ENCODE results near the gene ALPI. TPM values are rescaled to one million over a fixed set of nuclear protein-coding genes. Genes with fewer than 3 reads are reported as not detected.

ALPI gene
- total RNA-seq, 1 donor from 2014 or later, result not detected

DNA sequence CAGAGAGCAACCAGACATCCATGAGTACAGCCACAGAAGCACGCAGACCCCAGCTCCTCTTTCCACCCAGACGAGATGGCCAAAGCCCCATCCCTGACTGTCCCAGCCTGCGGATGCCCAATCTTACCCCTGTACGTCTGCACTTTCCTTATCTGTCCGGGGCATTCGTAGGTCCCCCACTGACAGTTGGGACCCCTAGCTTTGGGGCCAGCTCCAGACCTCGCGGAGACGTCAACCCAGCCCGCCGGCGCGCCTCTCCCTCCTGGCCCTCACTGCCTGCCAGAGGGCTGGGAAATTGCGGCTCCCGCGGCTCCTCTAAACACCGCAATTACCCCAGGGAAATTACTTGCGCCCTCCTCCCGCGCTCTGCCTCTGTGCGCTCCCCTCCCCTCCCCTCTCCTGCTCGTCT is 29.4 kb downstream of the ALPI start:
- no peak for DNase-seq

DNA sequence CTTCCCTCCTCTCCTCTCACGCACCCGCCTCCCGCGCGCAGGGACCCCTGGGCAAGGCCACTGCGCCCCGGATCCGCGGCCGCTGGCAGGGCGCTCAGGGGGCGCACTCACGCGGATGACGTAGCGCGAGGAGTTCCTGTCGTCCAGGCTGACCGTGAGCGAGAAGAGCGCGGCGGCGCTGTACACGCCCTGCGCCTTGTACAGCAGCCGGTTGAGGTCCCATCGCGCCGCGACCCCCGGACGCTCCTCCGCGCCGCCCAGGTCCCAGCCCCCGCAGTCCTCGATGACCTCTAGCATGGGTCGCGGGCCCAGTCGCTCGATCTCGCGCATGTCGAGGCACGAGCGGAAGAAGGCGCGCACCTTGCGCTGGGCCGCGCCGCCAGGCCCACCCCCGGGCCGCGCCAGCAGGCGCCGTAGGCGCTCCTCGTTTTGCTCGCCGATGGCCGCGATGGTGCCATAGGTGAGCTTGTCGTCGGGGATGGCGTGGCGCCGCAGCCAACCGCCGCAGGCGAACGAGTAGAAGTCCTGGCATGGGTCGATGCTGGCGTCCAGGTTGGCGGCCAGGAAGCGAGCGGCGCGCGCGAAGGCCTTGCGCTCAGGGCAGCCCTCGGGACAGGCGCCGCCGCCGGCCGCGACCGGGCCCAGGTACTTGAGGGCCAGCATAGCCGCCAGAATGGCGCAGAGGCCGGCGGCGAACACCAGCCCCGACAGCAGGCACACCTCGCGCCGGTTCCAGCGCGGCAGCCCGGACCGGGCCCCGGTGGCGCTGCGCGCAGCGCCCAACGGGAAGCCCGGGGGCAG is 30.0 kb downstream of the ALPI start:
- no peak for DNase-seq

DNA sequence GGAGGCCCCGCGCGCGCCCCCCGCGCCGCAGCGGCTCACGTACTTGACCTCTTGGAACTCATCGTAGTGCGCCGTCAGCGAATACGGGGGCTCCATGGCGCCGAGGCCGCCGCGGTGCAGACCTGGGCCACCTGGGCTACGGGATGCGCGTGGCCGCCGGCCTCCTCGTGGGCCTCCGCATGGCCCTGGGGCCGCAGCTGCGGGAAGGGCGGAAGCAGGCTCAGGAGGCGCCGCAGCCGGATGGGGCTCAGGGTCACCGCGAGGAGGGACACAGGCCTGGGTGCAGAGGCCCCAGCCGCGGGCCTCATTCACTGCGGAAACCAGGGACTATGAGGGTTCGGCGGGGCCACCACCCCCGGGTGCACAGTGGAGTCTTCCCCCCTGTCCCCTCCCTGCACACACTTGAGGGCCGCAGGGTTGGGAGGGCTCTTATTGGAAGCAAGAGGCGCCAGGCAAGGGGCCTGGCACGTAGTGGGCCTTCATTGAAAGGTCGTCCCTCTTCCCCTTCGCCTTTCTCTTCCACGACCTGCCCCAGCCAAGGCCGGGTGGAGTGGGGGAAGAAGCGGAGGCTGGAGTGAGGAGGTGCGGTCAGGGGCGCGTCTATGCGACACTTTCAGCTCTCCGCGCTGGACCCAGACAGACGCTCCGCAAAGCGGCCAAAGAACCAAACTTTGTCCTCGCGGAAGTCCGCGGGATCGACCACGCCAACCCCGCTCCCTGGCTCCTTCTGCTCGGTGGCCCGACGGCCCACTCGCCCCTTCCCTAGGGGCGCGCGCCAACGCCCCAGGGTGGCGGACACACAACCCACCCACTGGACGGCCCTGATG is 30.8 kb downstream of the ALPI start:
- no peak for DNase-seq

DNA sequence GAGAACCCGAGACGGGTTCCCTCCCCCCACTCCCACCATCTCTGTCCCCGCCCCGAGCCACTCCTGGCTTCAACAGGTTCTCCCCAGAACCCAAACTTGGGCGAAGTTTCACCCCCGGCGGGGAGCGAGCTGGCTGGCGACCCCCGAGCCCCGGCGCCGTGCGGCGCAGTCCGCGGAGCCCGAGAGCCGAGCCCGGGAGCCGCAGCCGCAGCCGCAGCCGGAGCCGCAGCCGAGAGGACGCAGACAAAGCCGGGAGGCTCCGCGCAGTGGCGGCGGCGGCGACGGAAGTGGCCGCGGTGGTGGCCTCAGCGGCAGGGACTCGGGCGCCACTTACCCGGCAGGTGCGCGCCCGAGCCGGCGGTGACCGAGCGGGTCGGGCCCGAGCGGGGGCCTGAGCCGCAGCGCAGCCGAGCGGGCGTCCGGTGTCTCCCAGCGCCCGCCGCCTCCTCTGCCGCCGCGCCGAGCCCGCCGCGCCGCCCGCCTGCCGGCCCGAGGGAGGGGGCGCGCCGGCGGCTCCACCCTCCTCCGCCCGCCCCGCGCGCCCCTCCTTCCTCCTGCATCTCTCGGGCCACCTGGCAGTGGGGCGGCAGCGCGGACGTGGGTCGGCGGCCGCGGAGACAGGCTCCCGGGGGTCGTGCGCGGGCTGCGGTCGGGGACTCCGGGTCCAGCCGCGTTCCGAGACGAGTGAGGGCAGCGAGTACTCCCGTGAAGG is 31.6 kb downstream of the ALPI start, which contains the start of gene ECEL1:
ECEL1 (minus strand) TSS at position 450 of the 712 bp plus-strand sequence. CDS start 1,181 bp downstream, outside the sequence.
- DNase-seq, result no peak

DNA sequence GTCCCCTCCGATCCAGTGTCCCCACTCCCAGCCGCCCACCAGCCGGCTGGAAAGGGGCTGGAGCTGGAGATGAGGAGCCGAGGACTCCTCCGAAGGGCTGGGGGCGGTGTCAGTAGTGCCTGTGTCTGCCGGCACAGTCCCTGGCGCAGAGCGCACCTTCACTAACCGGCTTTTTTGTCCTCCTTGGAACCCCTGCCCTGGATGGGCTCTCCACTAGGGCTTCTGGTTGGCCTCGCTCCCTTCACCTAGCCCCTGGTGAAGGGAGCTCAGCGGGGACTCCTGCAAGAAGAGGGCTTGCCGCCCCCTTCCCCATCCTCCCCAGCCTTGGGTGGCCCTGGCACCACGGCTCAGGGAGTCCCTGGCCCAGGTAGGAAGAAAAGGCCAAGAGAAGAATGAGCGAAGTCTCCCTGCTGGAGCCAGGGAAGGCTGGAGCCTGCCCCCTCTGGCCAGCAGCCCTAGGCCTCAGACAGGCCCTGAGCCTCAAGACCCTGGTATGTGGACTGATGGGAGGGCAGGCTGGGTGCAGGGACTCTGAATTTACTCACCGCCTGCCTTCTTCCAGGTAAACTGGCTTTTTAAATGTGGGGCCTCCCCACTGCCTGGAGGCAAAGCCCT is 32.3 kb downstream of the ALPI start:
- no peak for DNase-seq

DNA sequence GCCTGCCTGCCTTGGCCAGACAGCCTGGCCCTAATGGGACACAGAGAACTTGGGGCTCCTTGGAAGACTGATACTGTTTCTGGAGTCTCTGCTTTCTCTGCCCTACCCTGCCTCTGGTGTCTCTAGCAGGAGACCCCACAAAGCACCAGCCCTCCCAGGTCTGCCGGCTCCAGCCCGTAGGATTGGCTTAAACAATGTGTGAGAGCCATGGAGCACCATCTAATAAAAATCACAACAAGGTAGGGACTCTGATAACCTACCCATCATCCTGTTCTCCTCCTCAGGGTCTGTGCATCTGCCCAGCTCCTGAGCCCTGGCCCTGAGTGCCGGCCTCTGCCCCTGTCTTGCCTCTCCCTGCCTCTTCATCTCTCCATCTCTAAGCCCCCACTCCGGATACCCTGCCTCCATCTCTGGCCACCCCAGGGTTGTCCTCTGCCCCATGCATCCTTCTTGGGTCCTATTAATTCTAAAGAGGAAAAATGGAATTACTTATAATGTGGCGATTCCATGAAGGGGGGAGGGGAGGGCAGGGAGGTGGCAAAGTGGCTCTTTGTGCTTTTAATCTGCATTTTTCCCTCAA is 32.9 kb downstream of the ALPI start:
- DNase-seq, result no peak

DNA sequence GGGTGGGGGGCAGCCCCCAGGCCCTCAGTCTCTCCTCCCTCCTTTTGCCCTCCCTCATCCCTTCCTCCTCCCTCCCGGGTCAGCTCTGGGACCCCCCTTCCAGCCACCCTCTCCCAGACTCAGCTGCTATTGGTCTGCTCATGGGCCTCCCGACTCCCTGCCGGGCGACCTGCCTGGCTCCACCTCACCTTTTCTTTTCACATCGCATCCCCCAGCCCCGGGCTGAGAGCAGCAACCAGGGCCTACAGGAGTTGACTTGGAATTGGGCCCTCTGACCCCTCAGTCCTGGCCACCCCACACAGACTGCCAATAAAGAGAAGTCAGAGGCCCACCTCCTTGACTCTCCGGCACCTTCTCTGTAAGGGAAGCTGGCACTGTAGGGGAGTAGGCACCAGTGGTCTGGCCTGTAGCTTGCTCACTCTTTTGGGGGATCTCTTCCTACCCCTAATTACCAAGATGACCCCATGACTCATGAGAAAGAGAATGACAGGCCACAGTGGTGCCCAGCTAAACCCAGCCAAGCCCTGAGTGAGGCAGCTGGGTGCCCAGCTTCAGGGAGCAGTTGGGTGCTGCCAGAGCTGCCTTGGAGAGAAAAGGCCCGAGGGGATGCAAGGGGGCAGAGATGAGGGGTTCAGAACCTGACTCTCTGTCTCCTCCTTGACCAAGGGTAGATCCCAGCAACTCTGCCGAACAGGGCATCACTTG is 33.7 kb downstream of the ALPI start:
- no peak for DNase-seq

DNA sequence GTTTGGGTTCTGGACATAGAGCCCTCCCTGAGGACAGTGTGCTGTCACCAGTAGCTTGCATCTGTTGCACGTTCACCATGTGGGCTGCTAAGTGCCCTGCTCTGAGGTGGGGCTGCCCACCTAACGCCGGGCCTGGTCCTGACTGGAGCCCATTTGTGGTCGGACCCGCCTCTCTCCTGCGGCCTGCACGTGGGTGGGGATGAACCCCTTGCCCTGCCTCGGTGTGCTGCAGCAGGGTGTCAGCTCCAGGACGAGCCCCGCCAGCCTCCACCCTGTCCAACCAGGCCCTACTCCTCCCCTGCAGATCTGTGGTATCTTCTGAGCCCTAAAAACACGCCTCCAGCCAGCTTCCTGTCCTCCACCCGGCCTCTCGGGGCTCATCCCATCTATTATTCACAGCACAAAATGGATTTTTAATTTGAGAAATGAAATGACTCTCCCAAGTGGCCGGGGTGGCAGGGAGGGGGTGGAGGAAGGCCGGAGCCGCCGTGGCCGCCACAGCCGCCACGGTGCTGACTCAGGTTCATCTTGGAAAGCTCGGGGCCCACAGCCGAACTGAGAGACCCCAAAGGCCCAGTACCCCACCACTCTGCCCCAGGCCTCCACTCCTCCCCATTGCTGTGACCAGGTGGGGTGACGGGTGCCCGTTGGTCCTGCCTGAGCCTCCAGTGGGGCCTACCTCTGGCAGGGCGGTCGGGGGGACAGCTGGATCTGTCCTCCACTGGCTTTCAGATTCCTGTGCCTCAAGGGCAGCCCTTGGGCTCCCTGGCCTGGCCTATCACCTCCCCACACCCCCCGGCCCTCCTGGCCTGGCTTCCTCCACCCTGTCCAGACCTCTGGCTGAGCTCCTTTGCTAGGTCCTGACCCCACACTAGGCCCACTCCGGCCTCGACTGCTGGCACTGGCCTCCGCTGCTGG is 34.5 kb downstream of the ALPI start:
- no peak for DNase-seq

DNA sequence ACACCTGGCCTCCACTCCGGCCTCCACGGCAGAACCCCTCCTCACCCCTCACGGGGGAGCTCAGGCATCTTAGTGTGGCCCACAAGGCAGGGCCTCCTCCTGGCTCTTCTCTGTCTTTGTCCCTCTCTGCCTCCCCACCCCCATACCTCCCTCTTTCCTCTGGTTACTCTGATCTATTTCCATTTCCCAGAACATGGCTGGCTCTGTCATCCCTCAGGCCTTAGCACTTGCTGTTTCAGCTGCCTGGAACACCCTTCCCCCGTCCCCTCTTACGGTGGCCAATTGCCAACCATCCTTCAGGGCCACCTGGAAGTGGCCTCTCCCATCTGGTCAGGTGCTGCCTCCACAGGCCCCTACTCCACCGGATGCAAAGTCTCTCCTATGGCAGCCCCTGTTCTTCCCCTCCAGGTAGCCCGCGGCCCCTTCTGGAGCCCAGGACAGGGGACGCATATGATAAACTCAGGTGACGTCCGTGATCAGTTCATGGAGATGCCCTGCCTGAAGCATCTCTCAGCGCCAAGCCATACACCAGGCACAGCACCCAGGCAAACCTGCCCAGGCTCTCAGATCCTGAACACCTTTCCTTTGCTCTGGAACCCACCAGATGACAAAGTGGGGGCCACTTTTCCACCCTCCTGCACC is 35.3 kb downstream of the ALPI start:
- no peak for DNase-seq

DNA sequence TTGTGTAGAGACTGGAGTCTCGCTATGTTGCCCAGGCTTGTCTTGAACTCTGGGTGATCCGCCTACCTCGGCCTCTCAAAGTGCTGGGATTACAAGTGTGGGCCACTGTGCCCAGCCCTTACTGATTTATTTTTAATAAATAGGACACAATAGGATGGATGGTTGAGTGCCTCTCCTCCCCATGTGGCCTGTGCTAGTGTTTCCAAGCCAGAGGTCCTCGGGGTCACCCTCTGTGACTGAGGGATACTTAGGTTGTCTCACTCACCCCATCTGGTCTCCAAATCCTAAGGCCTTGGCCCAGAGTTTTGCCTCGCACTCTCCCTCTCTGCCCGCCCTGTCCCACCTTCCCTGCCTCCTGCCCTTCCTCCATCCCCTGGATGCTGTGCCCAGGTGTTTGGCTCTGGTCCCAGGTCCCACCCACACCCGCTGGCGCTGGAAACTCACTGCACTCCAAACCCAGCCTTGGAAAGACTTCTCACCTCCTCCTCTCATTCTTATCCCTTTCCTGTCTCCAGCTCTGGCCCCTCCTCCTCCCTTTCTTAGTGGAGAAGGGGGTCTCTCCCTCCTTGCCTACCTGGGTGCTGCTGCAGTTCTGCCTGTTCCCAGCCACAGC is 36.4 kb downstream of the ALPI start:
- no peak for DNase-seq

DNA sequence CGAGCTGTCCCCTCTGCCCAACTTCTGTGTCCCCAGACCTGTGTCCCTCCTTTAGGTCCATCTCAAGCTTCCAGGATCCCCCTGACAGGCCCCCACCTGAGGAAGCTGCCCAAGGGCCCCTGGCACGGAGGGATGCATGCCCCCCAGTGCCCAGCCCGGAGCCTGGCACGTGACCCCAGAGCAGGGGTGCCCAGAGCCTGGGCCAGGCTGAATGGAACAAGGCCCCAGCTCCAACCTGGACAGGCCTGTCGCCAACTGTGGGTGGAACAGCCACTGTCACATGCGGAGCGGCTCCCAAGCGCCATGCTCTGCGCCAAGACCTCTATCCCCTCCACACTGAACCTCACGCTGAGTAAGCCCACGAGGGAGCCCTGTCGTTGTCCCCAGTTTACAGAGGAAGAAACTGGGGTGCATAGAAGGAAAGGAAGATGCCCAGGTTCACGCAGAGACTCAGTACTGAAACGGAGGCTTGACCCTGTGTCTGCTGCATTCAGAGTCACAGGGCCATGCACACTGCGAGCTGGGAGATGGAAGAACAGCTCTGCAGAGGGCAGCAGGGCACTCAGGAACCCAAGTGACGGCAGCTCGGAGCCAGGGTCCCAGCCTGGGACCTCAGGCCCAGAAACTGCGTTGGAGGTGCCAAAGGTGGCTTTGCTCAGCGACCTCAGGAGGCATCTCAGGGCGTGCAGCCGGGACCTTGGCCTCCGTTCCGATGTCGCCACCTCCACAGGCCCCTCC is 37.2 kb downstream of the ALPI start:
- no peak for DNase-seq

DNA sequence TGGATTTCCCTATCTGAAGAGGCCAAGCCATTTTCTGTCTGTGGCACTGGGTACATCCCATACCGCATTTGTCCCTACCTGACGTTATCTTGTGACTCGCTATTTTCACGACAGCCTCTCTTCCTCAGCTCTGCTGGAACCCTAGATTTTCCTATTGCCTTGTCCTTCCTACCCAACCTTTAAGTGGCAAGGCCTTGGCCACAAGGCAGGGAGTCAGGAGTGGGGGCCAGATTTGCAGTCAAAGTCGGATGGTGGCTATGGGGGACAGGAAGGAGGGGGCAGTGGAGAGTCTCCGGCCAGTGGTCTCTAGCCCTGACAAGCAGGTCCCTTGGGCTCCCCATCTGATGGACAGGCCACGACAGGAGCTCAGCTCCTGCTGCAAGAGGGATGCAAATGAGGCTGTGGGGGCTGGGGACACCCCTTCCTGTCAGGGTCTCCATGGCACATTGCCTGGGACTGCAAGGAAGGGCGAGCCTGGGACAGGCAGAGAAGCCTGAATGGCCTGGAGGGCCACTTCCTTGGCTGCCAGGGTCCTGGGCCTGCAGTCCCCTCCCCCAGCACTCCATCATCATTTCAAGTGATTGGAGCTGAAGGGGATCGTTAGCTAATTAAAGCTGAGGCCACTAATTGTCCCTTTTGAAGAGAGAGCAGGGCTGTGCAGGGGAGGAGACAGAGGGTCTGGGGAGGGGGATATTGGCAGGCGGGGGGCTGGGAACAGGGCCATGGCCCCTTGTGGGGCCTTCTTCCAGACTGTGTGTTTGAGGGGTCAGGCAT is 37.9 kb downstream of the ALPI start:
- no peak for DNase-seq

DNA sequence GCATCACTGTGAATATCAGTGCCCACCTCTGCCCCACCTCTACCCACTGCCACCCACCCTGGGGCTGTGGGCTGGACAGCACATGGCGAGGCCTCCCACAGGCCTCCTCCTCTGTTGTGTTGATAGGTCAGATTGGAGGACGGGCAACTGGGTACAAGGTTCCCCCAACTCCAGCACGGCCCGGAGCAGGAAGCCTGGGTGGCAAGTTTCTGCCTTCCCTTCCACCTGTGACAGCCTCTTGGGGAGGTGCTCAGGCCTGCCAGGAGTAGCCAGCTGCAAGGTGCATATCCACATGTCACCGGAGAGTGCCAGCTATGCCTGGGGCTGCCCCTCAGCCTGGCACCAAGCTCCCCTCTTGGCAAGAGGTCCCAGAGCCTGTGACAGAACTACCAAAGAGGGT is 38.6 kb downstream of the ALPI start:
- DNase-seq, result no peak

DNA sequence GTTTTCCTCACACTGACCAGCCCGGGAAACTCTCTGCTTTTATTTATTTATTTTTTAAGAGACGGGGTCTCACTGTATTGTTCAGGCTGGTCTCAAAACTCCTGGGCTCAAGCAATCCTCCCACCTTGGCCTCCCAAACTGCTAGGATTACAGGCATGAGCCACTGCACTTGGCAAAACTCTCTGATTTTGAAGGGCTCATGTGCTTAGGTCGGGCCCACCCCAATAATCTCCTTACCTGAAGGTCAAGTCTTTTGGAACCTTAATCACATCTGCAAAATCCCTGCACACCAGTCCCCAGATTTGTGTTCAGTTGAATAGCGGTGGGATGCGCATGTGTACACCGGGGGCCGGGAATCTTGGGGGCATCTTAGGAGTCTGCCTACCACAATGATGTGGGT is 39.3 kb downstream of the ALPI start:
- no peak for DNase-seq

DNA sequence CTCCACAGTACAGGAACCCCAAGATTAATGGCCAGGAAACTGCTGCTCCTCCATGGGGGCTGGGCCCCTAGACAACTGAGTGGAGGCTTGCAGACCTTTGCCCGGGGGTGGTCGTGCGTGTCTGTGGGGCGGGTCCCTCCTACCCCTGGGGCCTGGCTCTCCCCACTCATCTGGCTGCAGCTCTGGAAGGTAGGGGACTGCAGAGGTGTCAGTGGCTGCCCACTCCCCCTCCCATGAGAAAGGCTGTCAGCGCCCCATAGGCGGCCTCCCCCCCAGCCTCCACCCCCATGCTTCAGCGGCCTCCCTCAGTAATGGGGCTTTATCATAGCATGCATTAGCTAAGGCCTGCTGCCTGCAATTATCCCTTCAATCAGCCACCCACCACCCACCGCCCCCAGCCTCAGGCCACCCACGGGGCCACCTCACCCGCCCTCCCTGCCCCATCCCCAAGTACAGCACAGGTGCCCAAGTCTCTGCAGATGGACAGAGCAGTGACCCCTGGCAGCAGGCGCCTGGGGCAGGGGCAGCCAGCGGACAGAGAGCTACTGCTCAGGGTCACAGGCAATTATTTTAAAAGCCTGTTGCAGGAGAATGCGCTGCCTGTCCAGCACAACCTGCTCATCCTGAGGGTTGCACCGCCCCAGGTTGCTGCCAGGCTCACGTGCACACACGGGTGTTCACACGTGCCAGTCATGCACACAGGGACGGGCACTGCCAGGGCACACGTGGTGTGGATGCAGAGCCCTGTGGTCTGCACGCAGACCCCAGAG is 40.7 kb downstream of the ALPI start:
- DNase-seq, result no peak

DNA sequence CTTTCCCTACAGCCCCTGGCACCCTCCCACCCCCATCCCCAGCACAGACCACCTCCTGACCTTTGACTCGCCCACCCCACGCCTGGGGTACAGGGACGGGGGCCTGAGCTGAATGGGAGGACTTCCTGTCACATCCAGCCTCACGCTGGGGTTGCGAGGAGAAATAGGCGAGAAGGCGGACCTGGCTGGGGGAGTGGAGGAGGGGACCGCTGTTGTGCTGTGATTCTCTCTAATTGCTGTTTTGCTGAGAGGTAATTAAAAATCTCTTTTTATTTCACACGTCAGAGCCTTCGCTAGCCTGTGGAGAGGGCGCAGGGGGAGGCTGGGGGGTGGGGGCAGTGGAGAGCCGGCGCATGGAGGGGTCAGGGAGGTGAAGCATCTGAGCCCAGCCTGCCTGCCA is 41.4 kb downstream of the ALPI start:
- no peak for DNase-seq

DNA sequence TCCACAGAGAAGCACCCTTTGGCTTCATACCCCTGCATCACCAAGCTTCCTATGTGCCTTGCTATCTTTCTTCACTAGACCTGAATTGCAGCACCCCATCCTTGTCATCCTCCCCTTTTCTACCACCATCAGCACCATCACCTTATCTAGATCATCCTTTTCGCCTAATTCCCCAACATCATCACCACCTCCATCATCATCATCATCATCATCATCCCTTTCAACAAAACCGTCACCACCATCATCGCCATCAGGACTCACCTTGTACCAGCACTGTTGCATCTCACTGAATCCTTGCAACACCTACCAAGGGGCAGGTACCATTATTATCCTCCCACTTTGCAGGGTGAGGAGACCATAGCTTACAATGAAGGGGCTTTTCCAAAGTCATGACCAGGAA is 42.5 kb downstream of the ALPI start:
- DNase-seq, result no peak
